ENCODE measurements around the gene CAPN9. TPM values are rescaled to one million over a fixed set of nuclear protein-coding genes. Genes with fewer than 3 reads are reported as not detected.
"Not testable (repeated sequence)": the region's sequence is repeated elsewhere in the genome, so short reads cannot be mapped to it uniquely, and the experiment has no call there.

Gene CAPN9
- total RNA-seq (under 1 TPM in 1 of 4 donors, not detected in 3; 0.55 TPM), polyA plus RNA-seq (10 to 100 TPM; 13.2 to 83.2 (median 48.0) TPM)

DNA sequence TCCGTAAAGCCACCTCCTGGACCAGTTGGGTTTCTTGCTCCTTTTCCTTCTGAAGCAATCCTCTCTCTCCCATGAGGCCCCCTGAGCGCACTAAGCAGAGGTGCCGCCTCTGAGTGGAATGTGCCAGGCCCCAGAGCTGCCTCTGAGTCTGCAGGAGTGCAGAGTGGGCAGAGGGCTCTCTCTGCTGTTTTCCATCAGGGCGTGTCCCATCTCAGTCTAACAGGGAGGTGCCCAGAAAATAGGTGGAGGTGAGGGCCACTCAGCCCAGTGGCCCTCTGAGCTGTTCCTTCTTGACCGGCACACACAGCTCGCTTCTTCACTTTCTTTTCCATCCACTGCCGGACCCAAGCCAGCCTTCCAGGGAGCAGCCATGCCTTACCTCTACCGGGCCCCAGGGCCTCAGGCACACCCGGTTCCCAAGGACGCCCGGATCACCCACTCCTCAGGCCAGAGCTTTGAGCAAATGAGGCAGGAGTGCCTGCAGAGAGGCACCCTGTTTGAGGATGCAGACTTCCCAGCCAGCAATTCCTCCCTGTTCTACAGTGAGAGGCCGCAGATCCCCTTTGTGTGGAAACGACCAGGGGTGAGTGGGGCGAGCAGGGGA, at the start of gene CAPN9:
CAPN9 (plus strand) TSS at position 262 of the 604 bp plus-strand sequence; CDS start at position 371, 109 bp downstream.
- no peak within 1 kb of the TSS for H3K4me3 ChIP-seq
- no peak within 1 kb of the TSS for H3K27ac ChIP-seq
- 55 to 68% methylated on average over 14 of the region's 14 CpGs for WGBS, 2 donors
- TF ChIP-seq POLR2AphosphoS5 (IDR thresholded peaks at IDR 0.05) (no peak), POLR2A (IDR thresholded peaks at IDR 0.05) (no peak), CTCF (IDR thresholded peaks at IDR 0.05) (no peak), EP300 (IDR thresholded peaks at IDR 0.05) (no peak)
- no peaks in the 10 kb centered on the region for H3K4me1 ChIP-seq
- no peaks in the 10 kb centered on the region for H3K36me3 ChIP-seq
- intact Hi-C loops (cut with DNase I) = no loop called here
- no peak for DNase-seq
- H3K27me3 ChIP-seq = no peaks in the 10 kb centered on the region
- no peaks in the 10 kb centered on the region for H3K9me3 ChIP-seq

DNA sequence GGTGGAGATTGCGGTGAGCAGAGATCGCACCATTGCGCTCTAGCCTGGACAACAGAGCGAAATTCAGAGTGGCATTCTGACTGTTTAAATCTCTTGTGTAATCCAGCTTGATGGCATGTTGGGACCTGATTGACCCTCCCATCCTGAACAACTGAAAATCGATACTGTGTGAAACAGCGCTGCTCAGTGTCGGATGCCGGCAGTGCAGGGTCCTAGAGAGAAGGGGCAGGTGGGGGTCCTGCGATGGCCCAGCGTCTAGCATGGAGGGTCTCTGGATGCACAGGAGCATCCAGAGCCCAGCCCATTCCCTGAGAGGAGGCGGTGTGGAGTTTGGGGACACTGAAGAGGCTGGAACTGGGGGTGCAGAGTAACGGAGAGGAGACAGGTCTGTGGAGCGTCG, 49.1 kb upstream of the CAPN9 start:
- Histone ChIP-seq H3K27ac (no peak overlapping the region), H3K36me3 (peaks cover 0 to 15% (median 3%) of the 10 kb centered on the region in 4 donors), H3K27me3 (no peaks in the 10 kb centered on the region), H3K4me3 (no peak overlapping the region), H3K4me1 (no peaks in the 10 kb centered on the region), H3K9me3 (no peaks in the 10 kb centered on the region)
- DNase-seq = no peak
- intact Hi-C loops (cut with DNase I) = no loop called here
- TF ChIP-seq EP300 (IDR thresholded peaks at IDR 0.05) (no peak), POLR2A (IDR thresholded peaks at IDR 0.05) (no peak), CTCF (IDR thresholded peaks at IDR 0.05) (no peak), POLR2AphosphoS5 (IDR thresholded peaks at IDR 0.05) (no peak)
- 93 to 97% methylated on average over 14 of the region's 14 CpGs for WGBS, 2 donors

DNA sequence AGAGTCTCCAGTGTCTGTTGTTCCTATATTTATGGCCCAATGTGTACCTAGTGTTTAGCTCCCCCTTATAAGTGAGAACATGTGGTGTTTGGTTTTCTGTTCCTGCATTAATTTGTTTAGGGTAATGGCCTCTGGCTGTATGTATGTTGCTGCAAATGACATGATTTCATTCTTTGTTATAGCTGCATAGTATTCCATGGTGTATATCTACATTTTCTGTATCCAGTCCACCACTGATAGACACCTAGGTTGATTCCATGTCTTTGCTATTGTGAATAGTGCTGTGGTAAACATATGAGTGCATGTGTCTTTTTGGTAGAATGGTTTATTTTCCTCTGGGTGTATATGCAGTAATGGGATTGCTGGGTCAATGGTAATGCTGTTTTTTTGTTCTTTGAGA, 48.2 kb upstream of the CAPN9 start:
- H3K27me3 ChIP-seq; H3K36me3 ChIP-seq; DNase-seq; H3K9me3 ChIP-seq; H3K27ac ChIP-seq; intact Hi-C loops (cut with DNase I); H3K4me1 ChIP-seq; H3K4me3 ChIP-seq: not testable (repeated sequence)

DNA sequence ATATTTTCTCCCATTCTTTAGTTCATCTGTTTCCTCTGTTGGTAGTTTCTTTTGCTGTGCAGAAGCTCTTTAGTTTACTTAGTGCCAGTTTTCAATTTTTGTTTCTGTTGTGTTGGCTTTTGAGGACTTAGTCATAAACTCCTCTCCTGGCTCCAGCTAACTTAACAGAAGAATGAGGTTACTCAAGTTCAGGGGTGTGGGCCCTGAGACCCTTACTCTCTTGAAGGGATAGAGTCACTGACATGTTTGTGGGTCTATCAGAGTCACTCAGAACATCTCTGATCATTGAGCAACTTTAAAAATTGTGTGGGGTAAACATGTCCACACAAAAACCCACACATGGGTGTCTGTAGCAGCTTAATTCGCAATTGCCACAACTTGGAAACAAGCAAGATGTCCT, 47.5 kb upstream of the CAPN9 start:
- no peak overlapping the region for H3K4me3 ChIP-seq
- intact Hi-C loops (cut with DNase I) = no loop called here
- no peak for TF ChIP-seq EP300 (IDR thresholded peaks at IDR 0.05)
- TF ChIP-seq POLR2A (IDR thresholded peaks at IDR 0.05) = no peak
- TF ChIP-seq POLR2AphosphoS5 (IDR thresholded peaks at IDR 0.05) = no peak
- no peak for TF ChIP-seq CTCF (IDR thresholded peaks at IDR 0.05)
- no peaks in the 10 kb centered on the region for H3K27me3 ChIP-seq
- no peak overlapping the region for H3K27ac ChIP-seq
- no peak for DNase-seq
- 88 to 90% methylated on average over 1 of the region's 1 CpG for WGBS, 2 donors
- no peaks in the 10 kb centered on the region for H3K9me3 ChIP-seq
- no peaks in the 10 kb centered on the region for H3K36me3 ChIP-seq
- no peaks in the 10 kb centered on the region for H3K4me1 ChIP-seq

- H3K27me3 ChIP-seq = no peaks in the 10 kb centered on the region
- no peak overlapping the region for H3K4me3 ChIP-seq
- no peaks in the 10 kb centered on the region for H3K9me3 ChIP-seq
- H3K36me3 ChIP-seq = no peaks in the 10 kb centered on the region
- 83 to 92% methylated on average over 4 of the region's 4 CpGs for WGBS, 2 donors
- no peak overlapping the region for H3K27ac ChIP-seq
- intact Hi-C loops (cut with DNase I) = no loop called here
- no peaks in the 10 kb centered on the region for H3K4me1 ChIP-seq
- DNase-seq = no peak
- TF ChIP-seq CTCF (IDR thresholded peaks at IDR 0.05) (no peak), POLR2AphosphoS5 (IDR thresholded peaks at IDR 0.05) (no peak), EP300 (IDR thresholded peaks at IDR 0.05) (no peak), POLR2A (IDR thresholded peaks at IDR 0.05) (no peak)
Observed at GRCh38 chr1:230700132-230700531, 47.1 kb upstream of the CAPN9 start.
